ENCODE data around the gene CTSE. TPM values are rescaled to one million over a fixed set of nuclear protein-coding genes. Genes with fewer than 3 reads are reported as not detected.
A peak's percentile ranks its signal among the peaks of the same experiment; 100 is the strongest.

CTSE gene
- total and polyA plus RNA-seq, 8 donors: 6.7 to 966 (median 138) TPM

GRCh38 chr1:206022766-206023165 lies 929 bp downstream of the CTSE start:
- TF ChIP-seq POLR2A (IDR thresholded peaks at IDR 0.05): no peak
- 42 to 64% (median 56%) methylated on average over 7 of the region's 7 CpGs for WGBS, 5 donors
- Histone ChIP-seq H3K4me1 (peaks cover 5 to 28% (median 19%) of the 10 kb centered on the region in 4 donors), H3K36me3 (no peaks in the 10 kb centered on the region), H3K27me3 (no peaks in the 10 kb centered on the region), H3K4me3 (peak overlapping the region; percentile 29 to 47 (median 44)), H3K9me3 (no peaks in the 10 kb centered on the region), H3K27ac (peak overlapping the region; percentile 76 to 88 (median 85))
- intact Hi-C loops (cut with DNase I; ENCODE audit: low total_unique reads): no loop called here
- DNase-seq: peak in 1 of 2 donors; percentile 36

- peak; percentile 38 to 76 for DNase-seq
- intact Hi-C loops (cut with DNase I; ENCODE audit: low total_unique reads): no loop called here
- Histone ChIP-seq H3K27ac (peak overlapping the region; percentile 76 to 88 (median 83)), H3K4me3 (peak overlapping the region; percentile 29 to 47 (median 44)), H3K9me3 (no peaks in the 10 kb centered on the region), H3K36me3 (no peaks in the 10 kb centered on the region), H3K4me1 (peaks cover 5 to 28% (median 20%) of the 10 kb centered on the region in 4 donors), H3K27me3 (no peaks in the 10 kb centered on the region)
- 39 to 73% (median 44%) methylated on average over 4 of the region's 4 CpGs for WGBS, 5 donors
- TF ChIP-seq POLR2AphosphoS5 (IDR thresholded peaks at IDR 0.05): peak in 1 of 3 donors; percentile 2
- no peak for TF ChIP-seq EP300 (IDR thresholded peaks at IDR 0.05)
Observed at GRCh38 chr1:206021626-206022365, 1.9 kb downstream of the CTSE start.

- H3K4me1 ChIP-seq: peaks cover 5 to 25% (median 20%) of the 10 kb centered on the region in 4 donors
- 41 to 67% (median 52%) methylated on average over 9 of the region's 9 CpGs for WGBS, 5 donors
- peak in 2 of 3 donors; percentile 68 to 72 for TF ChIP-seq POLR2AphosphoS5 (IDR thresholded peaks at IDR 0.05)
- TF ChIP-seq EP300 (IDR thresholded peaks at IDR 0.05): no peak
- no peak for TF ChIP-seq POLR2A (IDR thresholded peaks at IDR 0.05)
- TF ChIP-seq CTCF (IDR thresholded peaks at IDR 0.05): no peak
- peaks cover 0 to under 1% (median 0%) of the 10 kb centered on the region in 4 donors for H3K36me3 ChIP-seq
- peak overlapping the region in 3 of 4 donors; percentile 35 to 47 (median 47) for H3K4me3 ChIP-seq
- DNase-seq: peak; percentile 60 to 87
- no peaks in the 10 kb centered on the region for H3K9me3 ChIP-seq
- intact Hi-C loops (cut with DNase I; ENCODE audit: low total_unique reads): no loop called here
- no peaks in the 10 kb centered on the region for H3K27me3 ChIP-seq
- peak overlapping the region; percentile 76 to 88 (median 83) for H3K27ac ChIP-seq
Observed at GRCh38 chr1:206021008-206021625, 2.6 kb downstream of the CTSE start.

GRCh38 chr1:206020393-206021007 lies 3.2 kb downstream of the CTSE start:
- no peak for TF ChIP-seq POLR2A (IDR thresholded peaks at IDR 0.05)
- TF ChIP-seq POLR2AphosphoS5 (IDR thresholded peaks at IDR 0.05): no peak
- TF ChIP-seq EP300 (IDR thresholded peaks at IDR 0.05): no peak
- TF ChIP-seq CTCF (IDR thresholded peaks at IDR 0.05): no peak
- Histone ChIP-seq H3K27me3 (no peaks in the 10 kb centered on the region), H3K36me3 (peaks cover 0 to 7% (median 1%) of the 10 kb centered on the region in 4 donors), H3K4me3 (peak overlapping the region in 3 of 4 donors; percentile 35 to 47 (median 35)), H3K4me1 (peaks cover 2 to 24% (median 17%) of the 10 kb centered on the region in 4 donors), H3K9me3 (no peaks in the 10 kb centered on the region), H3K27ac (peak overlapping the region; percentile 76 to 88 (median 83))
- WGBS, 5 donors: 56 to 71% (median 67%) methylated on average over 4 of the region's 4 CpGs
- DNase-seq: no peak
- intact Hi-C loops (cut with DNase I; ENCODE audit: low total_unique reads): no loop called here

- intact Hi-C loops (cut with DNase I; ENCODE audit: low total_unique reads): no loop called here
- no peak for DNase-seq
- H3K4me1 ChIP-seq: peaks cover 0 to 36% (median 10%) of the 10 kb centered on the region in 4 donors
- WGBS, 5 donors: 62 to 86% (median 77%) methylated on average over 1 of the region's 1 CpG
- peaks cover 0 to 38% (median 20%) of the 10 kb centered on the region in 4 donors for H3K36me3 ChIP-seq
- no peaks in the 10 kb centered on the region for H3K27me3 ChIP-seq
- TF ChIP-seq EP300 (IDR thresholded peaks at IDR 0.05) (no peak), POLR2AphosphoS5 (IDR thresholded peaks at IDR 0.05) (no peak), CTCF (IDR thresholded peaks at IDR 0.05) (no peak), POLR2A (IDR thresholded peaks at IDR 0.05) (no peak)
- H3K4me3 ChIP-seq: no peak overlapping the region
- no peak overlapping the region for H3K27ac ChIP-seq
- H3K9me3 ChIP-seq: no peaks in the 10 kb centered on the region
Observed at GRCh38 chr1:206015071-206015470, 8.6 kb downstream of the CTSE start.

All from stomach (tissue), 9 donors.